ENCODE data around the gene KIF11.
A peak's percentile ranks its signal among the peaks of the same experiment; 100 is the strongest.
"Not testable (repeated sequence)": the region's sequence is repeated elsewhere in the genome, so short reads cannot be mapped to it uniquely, and the experiment has no call there.

Gene KIF11

DNA sequence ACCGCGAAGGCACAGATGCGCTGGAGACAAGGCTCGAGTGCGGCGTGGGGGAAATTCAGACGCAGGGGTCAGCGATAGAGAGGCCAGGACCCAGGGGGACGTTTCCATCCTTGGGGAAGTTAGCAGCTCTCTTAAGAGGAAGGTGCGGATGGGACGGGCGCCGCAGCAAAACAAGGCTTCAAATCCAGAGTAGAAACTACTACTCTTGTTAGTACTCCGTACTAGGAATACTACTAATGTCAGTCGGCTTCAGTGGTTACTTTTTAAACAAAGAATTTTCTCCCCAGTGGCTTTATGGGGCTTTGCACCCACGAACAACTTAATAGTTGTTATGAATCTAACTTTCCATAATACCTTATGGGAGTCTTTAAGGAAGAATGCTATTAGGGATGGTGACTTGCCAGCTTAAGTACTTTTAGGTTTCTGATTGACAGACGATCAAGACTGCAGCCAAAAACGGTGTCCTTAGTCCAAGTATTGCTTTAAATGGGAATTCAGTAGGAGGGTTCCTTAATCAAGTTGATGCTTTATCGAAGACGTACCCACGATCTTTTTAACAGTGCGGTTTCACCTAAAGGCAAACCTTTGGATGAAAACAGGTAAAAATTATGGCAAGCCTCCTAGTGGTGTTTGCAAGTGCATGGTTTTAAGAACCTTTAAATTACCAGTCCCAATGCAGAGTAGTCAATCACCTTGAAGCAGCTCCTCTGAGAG is 18.2 kb upstream of the KIF11 start:
- peaks cover 7% of the 10 kb centered on the region; the same call in 1 of the 2 replicates for H4K20me1 ChIP-seq (ENCODE audit: control insufficient read depth, insufficient read depth, low read depth, low read length)
- peaks cover 44% of the 10 kb centered on the region for H3K79me2 ChIP-seq (ENCODE audit: control insufficient read depth, low read length)
- H3K36me3 ChIP-seq (ENCODE audit: control insufficient read depth, low read length) = peaks cover 19% of the 10 kb centered on the region
- no peaks in the 10 kb centered on the region for H3F3A ChIP-seq (ENCODE audit: control insufficient read depth, insufficient read depth)
- H3K27me3 ChIP-seq (ENCODE audit: control insufficient read depth, low read length) = no peaks in the 10 kb centered on the region
- no peaks in the 10 kb centered on the region for H3K9me2 ChIP-seq (replicated peaks; ENCODE audit: control insufficient read depth, low read length)
- no peak for TF ChIP-seq EZH2phosphoT487 (IDR thresholded peaks at IDR 0.05; ENCODE audit: borderline replicate concordance, low read length)
- TF ChIP-seq, protein P1, sequence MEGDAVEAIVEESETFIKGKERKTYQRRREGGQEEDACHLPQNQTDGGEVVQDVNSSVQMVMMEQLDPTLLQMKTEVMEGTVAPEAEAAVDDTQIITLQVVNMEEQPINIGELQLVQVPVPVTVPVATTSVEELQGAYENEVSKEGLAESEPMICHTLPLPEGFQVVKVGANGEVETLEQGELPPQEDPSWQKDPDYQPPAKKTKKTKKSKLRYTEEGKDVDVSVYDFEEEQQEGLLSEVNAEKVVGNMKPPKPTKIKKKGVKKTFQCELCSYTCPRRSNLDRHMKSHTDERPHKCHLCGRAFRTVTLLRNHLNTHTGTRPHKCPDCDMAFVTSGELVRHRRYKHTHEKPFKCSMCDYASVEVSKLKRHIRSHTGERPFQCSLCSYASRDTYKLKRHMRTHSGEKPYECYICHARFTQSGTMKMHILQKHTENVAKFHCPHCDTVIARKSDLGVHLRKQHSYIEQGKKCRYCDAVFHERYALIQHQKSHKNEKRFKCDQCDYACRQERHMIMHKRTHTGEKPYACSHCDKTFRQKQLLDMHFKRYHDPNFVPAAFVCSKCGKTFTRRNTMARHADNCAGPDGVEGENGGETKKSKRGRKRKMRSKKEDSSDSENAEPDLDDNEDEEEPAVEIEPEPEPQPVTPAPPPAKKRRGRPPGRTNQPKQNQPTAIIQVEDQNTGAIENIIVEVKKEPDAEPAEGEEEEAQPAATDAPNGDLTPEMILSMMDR (IDR thresholded peaks at IDR 0.05; ENCODE audit: low read depth, low read length, poor library complexity, severe bottlenecking) = peak; percentile 90
- peak overlapping the region; percentile 99 for H3K4me3 ChIP-seq (ENCODE audit: low read length)
- H3K27ac ChIP-seq (ENCODE audit: low read depth, low read length) = peak overlapping the region; percentile 82
- no peaks in the 10 kb centered on the region for H3K9me3 ChIP-seq (ENCODE audit: control insufficient read depth, insufficient read depth, low read length)
- peaks cover 30% of the 10 kb centered on the region for H3K4me1 ChIP-seq (ENCODE audit: control insufficient read depth, low read length)
- H3K4me2 ChIP-seq (ENCODE audit: low read length) = peak overlapping the region; percentile 64

DNA sequence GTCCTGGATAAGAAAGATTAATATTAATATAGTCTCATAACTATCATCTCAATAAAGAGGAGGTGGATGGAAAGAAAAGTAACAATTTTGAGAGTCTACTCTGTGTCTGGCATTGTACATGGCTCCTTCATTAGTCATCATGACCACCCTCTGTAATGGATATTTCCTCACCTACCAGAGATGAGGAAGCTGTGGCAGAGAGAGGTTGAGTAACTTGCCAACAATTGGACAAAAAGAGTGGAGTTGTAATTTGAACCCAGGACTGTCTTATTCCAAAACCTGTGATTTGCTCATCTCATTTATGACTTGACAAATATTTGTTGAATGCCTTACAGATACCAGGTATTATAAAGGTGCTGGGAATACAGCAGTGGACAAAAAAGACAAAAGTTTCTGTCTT is 17.0 kb upstream of the KIF11 start:
- TF ChIP-seq, protein P1 (IDR thresholded peaks at IDR 0.05; ENCODE audit: low read depth, low read length, poor library complexity, severe bottlenecking) = no peak
- TF ChIP-seq EZH2phosphoT487 (IDR thresholded peaks at IDR 0.05; ENCODE audit: borderline replicate concordance, low read length) = no peak
- H3K9me3 ChIP-seq (ENCODE audit: control insufficient read depth, insufficient read depth, low read length) = no peaks in the 10 kb centered on the region
- peaks cover 7% of the 10 kb centered on the region; the same call in 1 of the 2 replicates for H4K20me1 ChIP-seq (ENCODE audit: control insufficient read depth, insufficient read depth, low read depth, low read length)
- no peak overlapping the region for H3K4me3 ChIP-seq (ENCODE audit: low read length)
- no peak overlapping the region for H3K27ac ChIP-seq (ENCODE audit: low read depth, low read length)
- H3F3A ChIP-seq (ENCODE audit: control insufficient read depth, insufficient read depth) = peaks cover 1% of the 10 kb centered on the region
- no peaks in the 10 kb centered on the region for H3K9me2 ChIP-seq (replicated peaks; ENCODE audit: control insufficient read depth, low read length)
- H3K4me2 ChIP-seq (ENCODE audit: low read length) = no peak overlapping the region
- H3K27me3 ChIP-seq (ENCODE audit: control insufficient read depth, low read length) = no peaks in the 10 kb centered on the region
- peaks cover 32% of the 10 kb centered on the region for H3K79me2 ChIP-seq (ENCODE audit: control insufficient read depth, low read length)
- H3K36me3 ChIP-seq (ENCODE audit: control insufficient read depth, low read length) = peaks cover 13% of the 10 kb centered on the region; the same call in 1 of the 2 replicates
- peaks cover 30% of the 10 kb centered on the region for H3K4me1 ChIP-seq (ENCODE audit: control insufficient read depth, low read length)

DNA sequence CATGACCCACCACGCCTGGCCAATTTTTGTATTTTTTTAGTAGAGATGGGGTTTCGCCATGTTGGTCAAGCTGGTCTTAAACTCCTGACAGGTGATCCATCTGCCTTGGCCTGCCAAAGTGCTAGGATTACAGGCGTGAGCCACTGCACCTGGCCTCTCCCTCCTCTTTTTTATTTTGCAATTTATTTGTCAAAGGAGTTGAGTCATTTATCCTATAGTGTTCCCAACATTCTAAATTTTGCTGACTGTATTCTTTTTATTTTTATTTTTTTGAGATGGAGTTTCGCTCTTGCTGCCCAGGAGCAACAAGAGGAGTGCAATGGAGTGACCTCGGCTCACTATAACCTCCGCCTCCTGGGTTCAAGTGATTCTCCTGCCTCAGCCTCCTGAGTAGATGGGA is 10.6 kb upstream of the KIF11 start:
- not testable (repeated sequence) for H3K36me3 ChIP-seq (ENCODE audit: control insufficient read depth, low read length); H3K4me3 ChIP-seq (ENCODE audit: low read length); H3K9me3 ChIP-seq (ENCODE audit: control insufficient read depth, insufficient read depth, low read length); H3K4me1 ChIP-seq (ENCODE audit: control insufficient read depth, low read length); H3K79me2 ChIP-seq (ENCODE audit: control insufficient read depth, low read length); H3K9me2 ChIP-seq (replicated peaks; ENCODE audit: control insufficient read depth, low read length); H3K27me3 ChIP-seq (ENCODE audit: control insufficient read depth, low read length); H3F3A ChIP-seq (ENCODE audit: control insufficient read depth, insufficient read depth); H3K27ac ChIP-seq (ENCODE audit: low read depth, low read length); H3K4me2 ChIP-seq (ENCODE audit: low read length); H4K20me1 ChIP-seq (ENCODE audit: control insufficient read depth, insufficient read depth, low read depth, low read length)

Data from DOHH2 (cell line).